ENCODE data around the gene ARSA.

- TF ChIP-seq POLR2AphosphoS5 (IDR thresholded peaks at IDR 0.05) (no peak), CTCF (IDR thresholded peaks at IDR 0.05) (no peak), POLR2A (IDR thresholded peaks at IDR 0.05) (no peak)
Measured at GRCh38 chr22:50676180-50676636, 48.3 kb upstream of the ARSA start.

Data from prostate gland (tissue), 2 donors.